Forelimb muscle (tissue), 1 donor: ENCODE measurements around the gene BTBD17. TPM values are rescaled to one million over a fixed set of nuclear protein-coding genes. Genes with fewer than 3 reads are reported as not detected.

ENCODE experiments used
- polyA plus RNA-seq: library from polyadenylated mRNA; unstranded; fragments of 120-200 nt; gene quantifications from one replicate; pipeline ENCODE4 v1.2.1, GENCODE V29; 2013; ENCODE audit not compliant: insufficient read length

The BTBD17 gene
- polyA plus RNA-seq, 1 donor: 0.25 TPM

Other genes with a start within 250 kb of the BTBD17 start
- 1,846 TPM for gene RPL38, start 158.2 kb downstream of the BTBD17 start, polyA plus RNA-seq
- 78.6 TPM for gene TTYH2, start 148.3 kb downstream of the BTBD17 start, polyA plus RNA-seq
- 0.14 TPM for gene DNAI2, start 87.6 kb downstream of the BTBD17 start, polyA plus RNA-seq
- gene KIF19, start 35.6 kb downstream of the BTBD17 start, polyA plus RNA-seq: 1.8 TPM
- 0.20 TPM for gene GPR142, start 5.6 kb upstream of the BTBD17 start, polyA plus RNA-seq
- 38.7 TPM for gene GPRC5C, start 70.2 kb upstream of the BTBD17 start, polyA plus RNA-seq
- gene CD300A, start 104.8 kb upstream of the BTBD17 start, polyA plus RNA-seq: 1.2 TPM
- gene CD300LB, start 169.6 kb upstream of the BTBD17 start, polyA plus RNA-seq: 0.20 TPM
- 0.37 TPM for gene CD300C, start 184.2 kb upstream of the BTBD17 start, polyA plus RNA-seq
- not detected for gene CD300H, start 205.6 kb upstream of the BTBD17 start, polyA plus RNA-seq
- not detected for gene CD300LD, start 230.4 kb upstream of the BTBD17 start, polyA plus RNA-seq